HEK293 (cell line): ENCODE results near the gene FIGN.

Experiments
- CTCF ChIP-seq: fragments of 450-650 bp; formaldehyde crosslinking; IDR thresholded peaks from 2 replicates; pipeline ENCODE4 v1.5.1; 2016; ENCODE audit warnings: missing biosample characterization, missing genetic modification characterization
- PRDM6 ChIP-seq: fragments of 450-650 bp; formaldehyde crosslinking; IDR thresholded peaks from 2 replicates; pipeline ENCODE4 v1.5.1; 2017; ENCODE audit warnings: missing biosample characterization, missing genetic modification characterization
- REST ChIP-seq: fragments of 450-650 bp; formaldehyde crosslinking; IDR thresholded peaks from 2 replicates; pipeline ENCODE4 v1.5.1; 2016; ENCODE audit warnings: missing biosample characterization, missing genetic modification characterization
- ZBTB49 ChIP-seq: fragments of 450-650 bp; formaldehyde crosslinking; IDR thresholded peaks from 2 replicates; pipeline ENCODE4 v1.5.1; 2016; ENCODE audit warnings: missing biosample characterization, missing genetic modification characterization, low read depth
- ZNF155 ChIP-seq: fragments of 450-650 bp; formaldehyde crosslinking; IDR thresholded peaks from 2 replicates; pipeline ENCODE4 v1.5.1; 2016; ENCODE audit warnings: missing biosample characterization, missing genetic modification characterization
- ZNF174 ChIP-seq: fragments of 450-650 bp; formaldehyde crosslinking; IDR thresholded peaks from 2 replicates; pipeline ENCODE4 v1.5.0; 2017; ENCODE audit warnings: missing biosample characterization, mild to moderate bottlenecking, missing genetic modification characterization
- ZNF18 ChIP-seq: fragments of 450-650 bp; formaldehyde crosslinking; IDR thresholded peaks from 2 replicates; pipeline ENCODE4 v1.5.1; 2016; ENCODE audit warnings: missing biosample characterization, missing genetic modification characterization
- ZNF292 ChIP-seq: fragments of 450-650 bp; formaldehyde crosslinking; IDR thresholded peaks from 2 replicates; pipeline ENCODE4 v1.5.1; 2016; ENCODE audit warnings: low read depth, missing biosample characterization, missing genetic modification characterization, borderline replicate concordance
- ZNF324 ChIP-seq: fragments of 450-650 bp; formaldehyde crosslinking; IDR thresholded peaks from 2 replicates; pipeline ENCODE4 v1.5.1; 2016; ENCODE audit warnings: missing biosample characterization, missing genetic modification characterization
- ZNF529 ChIP-seq: fragments of 450-650 bp; formaldehyde crosslinking; IDR thresholded peaks from 2 replicates; pipeline ENCODE4 v1.5.1; 2017; ENCODE audit warnings: missing genetic modification characterization, missing biosample characterization; ENCODE audit not compliant: insufficient replicate concordance
- ZNF658 ChIP-seq: fragments of 450-650 bp; formaldehyde crosslinking; IDR thresholded peaks from 2 replicates; pipeline ENCODE4; 2016; ENCODE audit warnings: missing biosample characterization, missing genetic modification characterization
- ZNF830 ChIP-seq: fragments of 450-650 bp; IDR thresholded peaks from 2 replicates; pipeline ENCODE4 v1.5.0; 2018; ENCODE audit warnings: missing biosample characterization, missing genetic modification characterization, low read depth, mild to moderate bottlenecking, moderate library complexity
- ZNF837 ChIP-seq: fragments of 450-650 bp; formaldehyde crosslinking; IDR thresholded peaks from 2 replicates; pipeline ENCODE4 v1.5.1; 2016; ENCODE audit warnings: missing biosample characterization, missing genetic modification characterization

- TF ChIP-seq ZNF292 (tag by site-specific recombination) (no peak), ZNF155 (tag by site-specific recombination) (no peak), ZNF658 (no peak), CTCF (tag by site-specific recombination) (no peak), REST (tag by site-specific recombination) (no peak), PRDM6 (no peak), ZNF830 (tag by site-specific recombination) (no peak), ZNF837 (tag by site-specific recombination) (no peak), ZNF324 (tag by site-specific recombination) (no peak), ZNF529 (tag by site-specific recombination) (no peak), ZNF18 (tag by site-specific recombination) (no peak), ZNF174 (tag by site-specific recombination) (no peak), ZBTB49 (tag by site-specific recombination) (no peak)
These were observed 68.5 kb downstream of the FIGN start for GRCh38 chr2:163667064-163667887.
